ENCODE measurements around the gene TLR8. TPM values are rescaled to one million over a fixed set of nuclear protein-coding genes. Genes with fewer than 3 reads are reported as not detected.

TLR8 gene
- total RNA-seq, 6 experiments from 2014 or later = 0.37 to 2.2 (median 1.4) TPM

DNA sequence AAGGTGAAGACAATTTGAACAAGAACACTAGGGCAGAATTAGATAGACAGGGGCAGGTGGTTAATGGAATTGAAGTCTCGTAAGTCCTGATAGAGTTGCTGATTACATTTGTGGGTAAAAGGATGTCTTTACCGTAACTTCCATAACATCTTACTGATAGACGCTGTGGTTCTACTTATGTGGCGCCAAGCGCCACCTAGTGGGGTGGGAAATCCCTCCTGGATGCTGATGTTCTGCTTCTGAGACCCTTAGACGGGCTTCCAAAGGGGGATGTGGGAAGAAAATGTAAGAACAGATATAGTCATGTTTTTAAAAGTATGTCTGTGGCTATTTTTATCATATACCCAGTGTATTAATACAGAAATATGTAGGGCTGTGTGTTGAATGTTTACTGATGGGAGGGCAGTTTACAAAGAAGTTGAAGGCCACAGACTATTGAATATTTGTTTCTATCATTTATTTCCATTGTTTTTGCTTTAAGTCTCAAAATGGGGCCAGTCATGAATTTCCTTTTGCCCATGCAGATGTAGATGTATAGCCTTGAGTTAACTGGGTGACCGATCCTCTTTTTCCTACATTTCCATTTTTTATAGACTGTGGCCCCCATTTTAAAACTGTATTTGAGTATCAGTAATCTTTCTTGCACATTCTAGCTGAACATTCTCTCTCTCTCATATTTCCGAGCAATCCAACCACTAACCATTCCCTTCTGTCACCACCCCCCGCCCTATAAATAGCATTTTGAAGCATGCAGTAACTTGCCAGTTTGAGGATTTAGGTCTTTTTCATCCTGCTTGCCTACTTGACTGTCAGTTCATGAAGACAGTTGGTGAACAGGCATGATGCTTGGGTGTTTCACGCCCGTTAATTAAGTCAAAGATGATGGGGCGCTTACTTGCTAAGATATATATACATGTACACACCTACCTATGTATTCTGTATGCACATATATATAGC lies 12.1 kb upstream of the TLR8 start:
- ATAC-seq = peak; percentile 49 to 63 (median 56)
- Histone ChIP-seq H3K4me1 (no peaks in the 10 kb centered on the region), H3K9me3 (no peaks in the 10 kb centered on the region), H3K27me3 (no peaks in the 10 kb centered on the region), H3K4me3 (no peak overlapping the region), H3K27ac (no peak overlapping the region), H3K36me3 (no peaks in the 10 kb centered on the region)
- peak in 1 of 3 donors; percentile 39 for DNase-seq
- WGBS (ENCODE audit: insufficient coverage, low coverage, low lambda C conversion rate, missing lambda C conversion rate) = 37% methylated on average over 12 of the region's 12 CpGs
- intact Hi-C loops (cut with DNase I) = loop anchor here (10.0 kb wide), 1 partner anchor 80 kb away; no protein-coding TSS in a partner anchor
- TF ChIP-seq, protein P1, sequence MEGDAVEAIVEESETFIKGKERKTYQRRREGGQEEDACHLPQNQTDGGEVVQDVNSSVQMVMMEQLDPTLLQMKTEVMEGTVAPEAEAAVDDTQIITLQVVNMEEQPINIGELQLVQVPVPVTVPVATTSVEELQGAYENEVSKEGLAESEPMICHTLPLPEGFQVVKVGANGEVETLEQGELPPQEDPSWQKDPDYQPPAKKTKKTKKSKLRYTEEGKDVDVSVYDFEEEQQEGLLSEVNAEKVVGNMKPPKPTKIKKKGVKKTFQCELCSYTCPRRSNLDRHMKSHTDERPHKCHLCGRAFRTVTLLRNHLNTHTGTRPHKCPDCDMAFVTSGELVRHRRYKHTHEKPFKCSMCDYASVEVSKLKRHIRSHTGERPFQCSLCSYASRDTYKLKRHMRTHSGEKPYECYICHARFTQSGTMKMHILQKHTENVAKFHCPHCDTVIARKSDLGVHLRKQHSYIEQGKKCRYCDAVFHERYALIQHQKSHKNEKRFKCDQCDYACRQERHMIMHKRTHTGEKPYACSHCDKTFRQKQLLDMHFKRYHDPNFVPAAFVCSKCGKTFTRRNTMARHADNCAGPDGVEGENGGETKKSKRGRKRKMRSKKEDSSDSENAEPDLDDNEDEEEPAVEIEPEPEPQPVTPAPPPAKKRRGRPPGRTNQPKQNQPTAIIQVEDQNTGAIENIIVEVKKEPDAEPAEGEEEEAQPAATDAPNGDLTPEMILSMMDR (IDR thresholded peaks at IDR 0.05) = peak; percentile 42 to 77 (median 66)
- TF ChIP-seq POLR2A (IDR thresholded peaks at IDR 0.05) = no peak

DNA sequence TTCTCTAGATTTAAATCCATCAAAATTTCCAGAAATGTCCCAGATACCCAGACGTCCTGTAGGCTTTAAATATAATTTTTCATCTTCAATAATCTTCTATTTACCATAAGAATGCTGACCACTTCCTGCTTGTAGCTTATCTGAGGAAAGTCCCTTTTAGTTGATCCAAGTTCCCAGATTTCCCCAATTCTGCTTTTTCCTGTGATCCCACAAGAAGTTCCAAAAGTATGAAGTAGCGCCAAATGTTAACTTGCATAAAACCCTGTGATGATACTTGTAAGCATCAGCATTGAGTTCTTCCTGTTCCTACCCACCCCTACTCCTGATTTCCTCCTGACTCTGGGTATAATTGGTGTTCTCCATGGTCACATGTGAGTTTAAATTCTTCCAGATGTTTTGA lies 10.6 kb upstream of the TLR8 start:
- no peaks in the 10 kb centered on the region for H3K4me1 ChIP-seq
- no peak overlapping the region for H3K27ac ChIP-seq
- ATAC-seq = no peak
- no peak for TF ChIP-seq POLR2A (IDR thresholded peaks at IDR 0.05)
- TF ChIP-seq, protein P1 (IDR thresholded peaks at IDR 0.05) = no peak
- H3K4me3 ChIP-seq = no peak overlapping the region
- intact Hi-C loops (cut with DNase I) = loop anchor here (10.0 kb wide), 1 partner anchor 81 kb away; no protein-coding TSS in a partner anchor
- H3K9me3 ChIP-seq = no peaks in the 10 kb centered on the region
- H3K36me3 ChIP-seq = no peaks in the 10 kb centered on the region
- no peak for DNase-seq
- WGBS (ENCODE audit: insufficient coverage, low coverage, low lambda C conversion rate, missing lambda C conversion rate) = 36% methylated on average over 2 of the region's 2 CpGs
- no peaks in the 10 kb centered on the region for H3K27me3 ChIP-seq

DNA sequence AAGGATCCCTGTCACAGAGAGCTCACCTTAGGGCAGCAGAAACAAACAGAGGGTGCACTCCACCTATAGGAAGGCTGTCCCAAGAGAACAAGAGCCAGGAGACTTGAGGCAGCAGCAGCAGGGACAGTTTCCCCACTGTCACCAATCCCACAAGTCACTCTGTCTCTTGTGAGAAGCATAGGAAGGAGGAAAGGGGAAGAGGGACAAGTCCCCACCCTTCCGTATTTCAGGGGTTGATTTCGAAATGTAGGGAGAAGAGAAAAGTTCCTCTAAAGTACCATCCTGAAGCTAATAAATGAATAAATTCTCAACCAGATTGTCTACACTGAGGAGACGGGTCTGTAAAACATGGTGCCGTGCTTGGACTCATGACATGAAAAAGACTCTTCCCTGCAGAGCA lies 9.5 kb upstream of the TLR8 start:
- no peak overlapping the region for H3K27ac ChIP-seq
- ATAC-seq = peak in 3 of 4 donors; percentile 23 to 31 (median 29)
- WGBS (ENCODE audit: insufficient coverage, low coverage, low lambda C conversion rate, missing lambda C conversion rate) = 48% methylated on average over 4 of the region's 4 CpGs
- intact Hi-C loops (cut with DNase I) = loop anchor here (10.0 kb wide), 1 partner anchor 82 kb away; no protein-coding TSS in a partner anchor
- no peak overlapping the region for H3K4me3 ChIP-seq
- DNase-seq = no peak
- H3K36me3 ChIP-seq = no peaks in the 10 kb centered on the region
- no peaks in the 10 kb centered on the region for H3K27me3 ChIP-seq
- H3K4me1 ChIP-seq = no peaks in the 10 kb centered on the region
- no peak for TF ChIP-seq POLR2A (IDR thresholded peaks at IDR 0.05)
- TF ChIP-seq, protein P1 (IDR thresholded peaks at IDR 0.05) = no peak
- no peaks in the 10 kb centered on the region for H3K9me3 ChIP-seq

DNA sequence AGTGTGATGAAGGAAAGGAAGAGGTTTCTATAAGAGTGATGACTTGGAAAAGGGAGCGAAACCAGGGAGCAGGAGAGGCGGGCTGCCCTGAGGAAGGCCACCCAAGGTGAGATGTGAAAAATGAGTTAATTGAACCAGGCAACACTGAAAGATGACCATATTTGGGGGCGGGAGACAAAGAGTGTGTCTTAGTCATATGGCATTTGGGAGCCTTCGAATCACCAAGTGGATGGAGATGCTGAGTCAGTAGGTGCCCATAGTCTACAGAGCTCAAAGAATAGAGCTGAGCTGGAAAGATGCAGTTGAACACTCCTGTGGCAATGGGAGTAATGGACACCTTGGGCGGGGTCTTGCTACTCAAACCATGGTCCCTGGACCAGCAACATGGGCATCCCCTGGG lies 8.3 kb upstream of the TLR8 start:
- intact Hi-C loops (cut with DNase I) = loop anchor here (10.0 kb wide), 1 partner anchor 83 kb away; no protein-coding TSS in a partner anchor
- WGBS (ENCODE audit: insufficient coverage, low coverage, low lambda C conversion rate, missing lambda C conversion rate) = 42% methylated on average over 3 of the region's 5 CpGs
- no peak for ATAC-seq
- Histone ChIP-seq H3K4me1 (no peaks in the 10 kb centered on the region), H3K27me3 (no peaks in the 10 kb centered on the region), H3K36me3 (no peaks in the 10 kb centered on the region), H3K27ac (no peak overlapping the region), H3K4me3 (no peak overlapping the region), H3K9me3 (no peaks in the 10 kb centered on the region)
- TF ChIP-seq POLR2A (IDR thresholded peaks at IDR 0.05) = no peak
- TF ChIP-seq, protein P1 (IDR thresholded peaks at IDR 0.05) = no peak
- DNase-seq = no peak
